ENCODE measurements around the gene CYP3A4. TPM values are rescaled to one million over a fixed set of nuclear protein-coding genes. Genes with fewer than 3 reads are reported as not detected.

Gene CYP3A4
- polyA plus RNA-seq, 1 experiment: not detected

- no peak for DNase-seq (ENCODE audit: low read depth)
- no peak for TF ChIP-seq CTCF (IDR thresholded peaks at IDR 0.05; ENCODE audit: insufficient read depth, low read depth, low read length)
- peaks cover 3% of the 10 kb centered on the region for H3K27me3 ChIP-seq (ENCODE audit: control insufficient read depth, insufficient read depth, low read length)
- H3K36me3 ChIP-seq (ENCODE audit: control insufficient read depth, insufficient read depth, low read length): no peaks in the 10 kb centered on the region
- H3K4me3 ChIP-seq (ENCODE audit: low read depth, low read length): no peak overlapping the region
- ChIA-PET POLR2A (no interaction called here), CTCF (no interaction called here)
Measured at GRCh38 chr7:99827040-99827778, 43.2 kb upstream of the CYP3A4 start.

- ChIA-PET CTCF (no interaction called here), POLR2A (no interaction called here)
- H3K27me3 ChIP-seq (ENCODE audit: control insufficient read depth, insufficient read depth, low read length): peaks cover 5% of the 10 kb centered on the region
- H3K36me3 ChIP-seq (ENCODE audit: control insufficient read depth, insufficient read depth, low read length): no peaks in the 10 kb centered on the region
- no peak for TF ChIP-seq CTCF (IDR thresholded peaks at IDR 0.05; ENCODE audit: insufficient read depth, low read depth, low read length)
- DNase-seq (ENCODE audit: low read depth): no peak
- no peak overlapping the region for H3K4me3 ChIP-seq (ENCODE audit: low read depth, low read length)
Measured at GRCh38 chr7:99825873-99826272, 41.9 kb upstream of the CYP3A4 start.

- POLR2A ChIA-PET: no interaction called here
- H3K4me3 ChIP-seq (ENCODE audit: low read depth, low read length): no peak overlapping the region
- no peaks in the 10 kb centered on the region for H3K36me3 ChIP-seq (ENCODE audit: control insufficient read depth, insufficient read depth, low read length)
- CTCF ChIA-PET: no interaction called here
- TF ChIP-seq CTCF (IDR thresholded peaks at IDR 0.05; ENCODE audit: insufficient read depth, low read depth, low read length): no peak
- no peak for DNase-seq (ENCODE audit: low read depth)
- peaks cover 5% of the 10 kb centered on the region for H3K27me3 ChIP-seq (ENCODE audit: control insufficient read depth, insufficient read depth, low read length)
Measured at GRCh38 chr7:99825452-99825851, 41.5 kb upstream of the CYP3A4 start.

- H3K36me3 ChIP-seq (ENCODE audit: control insufficient read depth, insufficient read depth, low read length): no peaks in the 10 kb centered on the region
- no peak for DNase-seq (ENCODE audit: low read depth)
- peaks cover 5% of the 10 kb centered on the region for H3K27me3 ChIP-seq (ENCODE audit: control insufficient read depth, insufficient read depth, low read length)
- H3K4me3 ChIP-seq (ENCODE audit: low read depth, low read length): no peak overlapping the region
- CTCF ChIA-PET: no interaction called here
- no peak for TF ChIP-seq CTCF (IDR thresholded peaks at IDR 0.05; ENCODE audit: insufficient read depth, low read depth, low read length)
- POLR2A ChIA-PET: no interaction called here
Measured at GRCh38 chr7:99824091-99824490, 40.1 kb upstream of the CYP3A4 start.

GRCh38 chr7:99822731-99823718 lies 39.0 kb upstream of the CYP3A4 start:
- ChIA-PET POLR2A (no interaction called here), CTCF (no interaction called here)
- DNase-seq (ENCODE audit: low read depth): no peak
- Histone ChIP-seq H3K4me3 (ENCODE audit: low read depth, low read length) (no peak overlapping the region), H3K36me3 (ENCODE audit: control insufficient read depth, insufficient read depth, low read length) (no peaks in the 10 kb centered on the region), H3K27me3 (ENCODE audit: control insufficient read depth, insufficient read depth, low read length) (peaks cover 5% of the 10 kb centered on the region)
- TF ChIP-seq CTCF (IDR thresholded peaks at IDR 0.05; ENCODE audit: insufficient read depth, low read depth, low read length): no peak
